HepG2 (cell line): ENCODE measurements around the gene TRAPPC12. TPM values are rescaled to one million over a fixed set of nuclear protein-coding genes. Genes with fewer than 3 reads are reported as not detected.
A peak's percentile ranks its signal among the peaks of the same experiment; 100 is the strongest.

ENCODE experiments used
- BRD4 ChIP-seq: sonication (generic); formaldehyde crosslinking; IDR thresholded peaks from 2 replicates; pipeline ENCODE4 v1.4.0; 2020; ENCODE audit warnings: missing genetic modification reagents
- FLYWCH1 ChIP-seq: sonication (generic); formaldehyde crosslinking; IDR thresholded peaks from 2 replicates; pipeline ENCODE4 v1.8.1; 2023; ENCODE audit warnings: mild to moderate bottlenecking, missing genetic modification reagents
- KLF6 ChIP-seq: IDR thresholded peaks from 2 replicates; pipeline ENCODE4 v1.8.0; 2016; ENCODE audit warnings: missing biosample characterization, missing genetic modification reagents
- KMT2A ChIP-seq: sonication (generic); formaldehyde crosslinking; IDR thresholded peaks from 2 replicates; pipeline ENCODE4 v1.4.0; 2020; ENCODE audit warnings: missing genetic modification reagents
- MEF2D ChIP-seq: sonication (generic); formaldehyde crosslinking; IDR thresholded peaks from 2 replicates; pipeline ENCODE4 v1.5.1; 2020; ENCODE audit warnings: mild to moderate bottlenecking, missing genetic modification reagents
- RAD21 ChIP-seq: fragments of 450-650 bp; formaldehyde crosslinking; IDR thresholded peaks from 2 replicates; pipeline ENCODE4 v1.5.0; 2020; ENCODE audit warnings: mild to moderate bottlenecking
- REPIN1 ChIP-seq: sonication (generic); formaldehyde crosslinking; IDR thresholded peaks from 2 replicates; pipeline ENCODE4 v1.8.0; 2022; ENCODE audit warnings: missing genetic modification reagents, low read depth, mild to moderate bottlenecking, borderline replicate concordance
- RFX3 ChIP-seq: IDR thresholded peaks from 2 replicates; pipeline ENCODE4 v1.6.1; 2016; ENCODE audit warnings: missing biosample characterization, missing genetic modification reagents
- SAFB2 ChIP-seq: sonication (generic); formaldehyde crosslinking; IDR thresholded peaks from 2 replicates; pipeline ENCODE4 v1.5.1; 2020; ENCODE audit warnings: missing genetic modification reagents, low read depth, mild to moderate bottlenecking, borderline replicate concordance
- SYNCRIP ChIP-seq: fragments of 200-400 bp; formaldehyde crosslinking; IDR thresholded peaks from 2 replicates; pipeline ENCODE4 v1.6.1; 2018; ENCODE audit warnings: mild to moderate bottlenecking, low read depth, low read length; ENCODE audit not compliant: insufficient read depth
- XRCC5 ChIP-seq: fragments of 200-400 bp; formaldehyde crosslinking; optimal IDR thresholded peaks from 2 replicates; pipeline ENCODE3; 2017; ENCODE audit warnings: mild to moderate bottlenecking, low read length
- YY1 ChIP-seq: IDR thresholded peaks from 2 replicates; pipeline ENCODE4 v1.6.1; 2011; ENCODE audit warnings: low read length, low read depth, moderate library complexity, mild to moderate bottlenecking; ENCODE audit not compliant: insufficient read depth, insufficient replicate concordance
- ZNF382 ChIP-seq: sonication (generic); formaldehyde crosslinking; IDR thresholded peaks from 2 replicates; pipeline ENCODE4 v1.5.0; 2020; ENCODE audit warnings: missing genetic modification reagents, mild to moderate bottlenecking, borderline replicate concordance
- ZNF562 ChIP-seq: sonication (generic); formaldehyde crosslinking; IDR thresholded peaks from 2 replicates; pipeline ENCODE4 v1.8.0; 2022; ENCODE audit warnings: missing genetic modification reagents, borderline replicate concordance
- ZNF678 ChIP-seq: sonication (generic); formaldehyde crosslinking; IDR thresholded peaks from 2 replicates; pipeline ENCODE4 v1.4.0; 2020; ENCODE audit warnings: mild to moderate bottlenecking, missing genetic modification reagents
- ZNF749 ChIP-seq: sonication (generic); formaldehyde crosslinking; IDR thresholded peaks from 2 replicates; pipeline ENCODE4 v1.8.0; 2022; ENCODE audit warnings: mild to moderate bottlenecking, missing genetic modification reagents, moderate library complexity, borderline replicate concordance
- ZNF772 ChIP-seq: sonication (generic); formaldehyde crosslinking; IDR thresholded peaks from 2 replicates; pipeline ENCODE4 v1.5.0; 2020; ENCODE audit warnings: mild to moderate bottlenecking, missing genetic modification reagents
- ZNF776 ChIP-seq: sonication (generic); formaldehyde crosslinking; IDR thresholded peaks from 2 replicates; pipeline ENCODE4 v1.4.0; 2020; ENCODE audit warnings: mild to moderate bottlenecking, missing genetic modification reagents
- ZNF790 ChIP-seq: sonication (generic); formaldehyde crosslinking; IDR thresholded peaks from 2 replicates; pipeline ENCODE4 v1.8.0; 2022; ENCODE audit warnings: missing genetic modification reagents, mild to moderate bottlenecking, borderline replicate concordance
- polyA plus RNA-seq, 8 experiments: library from polyadenylated mRNA; depleted of rRNA in 3 of 8; stranded (reverse) in 7 of 8; unstranded in 1 of 8; fragments of >200 nt; fragmentation: Illumina TruSeq in 4 of 8; extraction: Trizol in 4 of 8; gene quantifications; 2 replicates each; pipeline versions ENCODE4 v1.2.1 to v1.2.3, GENCODE V29; 2011 to 2016; ENCODE audit warnings: low read depth in 4 of 8, missing spikeins in 1 of 8, mixed read lengths in 1 of 8; ENCODE audit not compliant: insufficient read depth in 1 of 8
- total RNA-seq, 5 experiments: library from RNA; depleted of rRNA; stranded (reverse); fragments of >200 nt; fragmentation: Illumina TruSeq; extraction: Trizol; gene quantifications; 2 replicates each; pipeline ENCODE4 v1.2.3, GENCODE V29; 2016; ENCODE audit warnings: low read depth in 1 of 5
- TF ChIP-seq, protein P1 (sequence below): sonication (generic); formaldehyde crosslinking; IDR thresholded peaks from 2 replicates; pipeline ENCODE4 v1.4.0; 2020; ENCODE audit warnings: missing genetic modification reagents, low read depth, mild to moderate bottlenecking, borderline replicate concordance
- TF ChIP-seq, protein P2 (sequence below): sonication (generic); formaldehyde crosslinking; IDR thresholded peaks from 2 replicates; pipeline ENCODE4 v1.4.0; 2020; ENCODE audit warnings: missing genetic modification reagents
- TF ChIP-seq, protein P3 (sequence below): sonication (generic); formaldehyde crosslinking; IDR thresholded peaks from 2 replicates; pipeline ENCODE4 v1.4.0; 2020; ENCODE audit warnings: low read depth, mild to moderate bottlenecking, missing genetic modification reagents
- TF ChIP-seq, protein P4 (sequence below): sonication (generic); formaldehyde crosslinking; IDR thresholded peaks from 2 replicates; pipeline ENCODE4 v1.4.0; 2020; ENCODE audit warnings: missing genetic modification reagents
- TF ChIP-seq, protein P5 (sequence below): sonication (generic); formaldehyde crosslinking; IDR thresholded peaks from 2 replicates; pipeline ENCODE4 v1.8.1; 2023; ENCODE audit warnings: missing genetic modification reagents, mild to moderate bottlenecking, borderline replicate concordance

Gene TRAPPC12
- total and polyA plus RNA-seq, 2 of the 13 experiments (the other 11 are each of a cell fraction or from before 2014, with no cell fraction given), result 46.4 to 97.7 TPM

DNA sequence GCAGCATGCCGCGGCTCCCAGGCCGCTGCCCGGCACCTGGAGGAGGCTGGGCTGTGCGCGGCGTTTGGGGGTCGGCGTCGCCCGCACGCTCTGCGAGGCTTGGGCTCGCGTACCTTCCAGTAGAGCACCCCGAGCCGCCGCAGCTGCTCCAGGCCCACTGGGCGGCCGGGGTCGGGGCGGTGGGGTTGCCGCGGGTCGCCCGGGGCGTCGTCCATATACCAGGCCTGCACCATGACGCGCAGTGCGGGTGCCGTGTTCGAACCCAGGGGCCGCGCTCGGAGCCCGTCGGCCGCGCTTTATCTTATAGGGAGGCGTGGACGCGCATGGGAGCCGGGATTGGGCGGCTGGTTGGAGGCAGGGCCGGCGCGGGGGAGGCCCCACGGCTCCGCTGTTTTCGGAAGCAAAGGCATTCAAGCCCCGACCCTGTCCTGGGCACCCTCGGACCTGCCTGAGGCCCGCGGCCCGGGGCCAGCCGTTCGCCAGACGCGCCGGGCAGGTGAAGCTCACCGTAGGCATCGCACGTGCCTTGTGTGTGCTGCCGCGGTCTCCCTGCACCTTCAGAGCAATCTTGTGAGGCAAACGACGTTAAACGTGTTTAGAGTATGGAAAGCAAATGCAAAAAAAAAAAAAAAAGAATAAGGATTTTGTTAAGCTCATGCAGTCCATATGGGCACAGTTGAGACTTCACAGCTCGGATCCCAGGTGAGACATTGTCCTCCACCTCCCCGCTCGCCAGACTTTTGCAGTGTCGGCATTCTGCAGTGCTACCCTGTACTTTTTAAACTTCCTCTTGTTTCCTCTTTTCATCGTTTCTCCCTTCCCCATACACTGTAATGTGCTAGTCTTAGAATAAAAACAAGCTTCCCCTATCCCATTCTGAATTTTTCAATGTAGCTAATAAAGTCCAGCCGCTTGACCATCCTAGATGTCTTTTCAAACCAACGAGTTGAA lies 140.0 kb downstream of the TRAPPC12 start, which contains the start of gene ADI1 (continued):
- TF ChIP-seq, protein P1, sequence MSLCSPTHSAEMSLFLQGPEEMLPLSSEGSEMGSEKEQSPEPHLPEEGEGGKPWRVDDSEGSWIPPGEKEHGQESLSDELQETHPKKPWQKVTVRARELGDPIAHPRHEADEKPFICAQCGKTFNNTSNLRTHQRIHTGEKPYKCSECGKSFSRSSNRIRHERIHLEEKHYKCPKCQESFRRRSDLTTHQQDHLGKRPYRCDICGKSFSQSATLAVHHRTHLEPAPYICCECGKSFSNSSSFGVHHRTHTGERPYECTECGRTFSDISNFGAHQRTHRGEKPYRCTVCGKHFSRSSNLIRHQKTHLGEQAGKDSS, result peak; percentile 77
- TF ChIP-seq ZNF382 (no peak), KLF6 (CRISPR knock-in tag) (peak; percentile 87; the same call in 1 of the 2 replicates), YY1 (peak; percentile 48), ZNF776 (CRISPR knock-in tag) (peak; percentile 77), XRCC5 (peak; percentile 78), FLYWCH1 (CRISPR knock-in tag) (peak; percentile 90), ZNF790 (CRISPR knock-in tag) (no peak; the same call in 1 of the 2 replicates), BRD4 (CRISPR knock-in tag) (peak; percentile 38; the same call in 1 of the 2 replicates), REPIN1 (CRISPR knock-in tag) (peak; percentile 97), RFX3 (CRISPR knock-in tag) (no peak; the same call in 1 of the 2 replicates), MEF2D (peak; percentile 61; the same call in 1 of the 2 replicates), ZNF562 (no peak), SYNCRIP (no peak), SAFB2 (CRISPR knock-in tag) (peak; percentile 78; the same call in 1 of the 2 replicates), KMT2A (CRISPR knock-in tag) (peak; percentile 80), RAD21 (CRISPR knock-in tag) (peak; percentile 76), ZNF749 (peak; percentile 60), ZNF772 (CRISPR knock-in tag) (peak; percentile 89), ZNF678 (CRISPR knock-in tag) (peak; percentile 94)
- TF ChIP-seq, protein P2, sequence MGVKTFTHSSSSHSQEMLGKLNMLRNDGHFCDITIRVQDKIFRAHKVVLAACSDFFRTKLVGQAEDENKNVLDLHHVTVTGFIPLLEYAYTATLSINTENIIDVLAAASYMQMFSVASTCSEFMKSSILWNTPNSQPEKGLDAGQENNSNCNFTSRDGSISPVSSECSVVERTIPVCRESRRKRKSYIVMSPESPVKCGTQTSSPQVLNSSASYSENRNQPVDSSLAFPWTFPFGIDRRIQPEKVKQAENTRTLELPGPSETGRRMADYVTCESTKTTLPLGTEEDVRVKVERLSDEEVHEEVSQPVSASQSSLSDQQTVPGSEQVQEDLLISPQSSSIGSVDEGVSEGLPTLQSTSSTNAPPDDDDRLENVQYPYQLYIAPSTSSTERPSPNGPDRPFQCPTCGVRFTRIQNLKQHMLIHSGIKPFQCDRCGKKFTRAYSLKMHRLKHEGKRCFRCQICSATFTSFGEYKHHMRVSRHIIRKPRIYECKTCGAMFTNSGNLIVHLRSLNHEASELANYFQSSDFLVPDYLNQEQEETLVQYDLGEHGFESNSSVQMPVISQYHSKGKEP, result no peak
- TF ChIP-seq, protein P3, sequence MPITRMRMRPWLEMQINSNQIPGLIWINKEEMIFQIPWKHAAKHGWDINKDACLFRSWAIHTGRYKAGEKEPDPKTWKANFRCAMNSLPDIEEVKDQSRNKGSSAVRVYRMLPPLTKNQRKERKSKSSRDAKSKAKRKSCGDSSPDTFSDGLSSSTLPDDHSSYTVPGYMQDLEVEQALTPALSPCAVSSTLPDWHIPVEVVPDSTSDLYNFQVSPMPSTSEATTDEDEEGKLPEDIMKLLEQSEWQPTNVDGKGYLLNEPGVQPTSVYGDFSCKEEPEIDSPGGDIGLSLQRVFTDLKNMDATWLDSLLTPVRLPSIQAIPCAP (CRISPR knock-in tag), result 0 out of 2 replicates have a peak, but pooled peaks have one; percentile 89
- TF ChIP-seq, protein P4, sequence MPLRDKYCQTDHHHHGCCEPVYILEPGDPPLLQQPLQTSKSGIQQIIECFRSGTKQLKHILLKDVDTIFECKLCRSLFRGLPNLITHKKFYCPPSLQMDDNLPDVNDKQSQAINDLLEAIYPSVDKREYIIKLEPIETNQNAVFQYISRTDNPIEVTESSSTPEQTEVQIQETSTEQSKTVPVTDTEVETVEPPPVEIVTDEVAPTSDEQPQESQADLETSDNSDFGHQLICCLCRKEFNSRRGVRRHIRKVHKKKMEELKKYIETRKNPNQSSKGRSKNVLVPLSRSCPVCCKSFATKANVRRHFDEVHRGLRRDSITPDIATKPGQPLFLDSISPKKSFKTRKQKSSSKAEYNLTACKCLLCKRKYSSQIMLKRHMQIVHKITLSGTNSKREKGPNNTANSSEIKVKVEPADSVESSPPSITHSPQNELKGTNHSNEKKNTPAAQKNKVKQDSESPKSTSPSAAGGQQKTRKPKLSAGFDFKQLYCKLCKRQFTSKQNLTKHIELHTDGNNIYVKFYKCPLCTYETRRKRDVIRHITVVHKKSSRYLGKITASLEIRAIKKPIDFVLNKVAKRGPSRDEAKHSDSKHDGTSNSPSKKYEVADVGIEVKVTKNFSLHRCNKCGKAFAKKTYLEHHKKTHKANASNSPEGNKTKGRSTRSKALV, result peak; percentile 85
- TF ChIP-seq, protein P5, sequence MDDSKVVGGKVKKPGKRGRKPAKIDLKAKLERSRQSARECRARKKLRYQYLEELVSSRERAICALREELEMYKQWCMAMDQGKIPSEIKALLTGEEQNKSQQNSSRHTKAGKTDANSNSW (CRISPR knock-in tag), result no peak; the same call in 1 of the 2 replicates
